Coronary artery (tissue), 2 donors: ENCODE data around the gene TADA1.
"Not testable (repeated sequence)": the region's sequence is repeated elsewhere in the genome, so short reads cannot be mapped to it uniquely, and the experiment has no call there.

Experiments
- DNase-seq: peaks from one replicate; pipeline ENCODE4 v3.0.0-alpha.2; 2017; ENCODE audit warnings: low spot score
- H3K27ac ChIP-seq, 2 donors: fragments of 200-600 bp; sonication (generic); one replicate each; pipeline ENCODE4 v1.5.1; 2016 to 2019
- H3K4me3 ChIP-seq: fragments of 200-600 bp; sonication (generic); 2 replicates; pipeline ENCODE4 v1.5.1; 2016; ENCODE audit warnings: mild to moderate bottlenecking, moderate library complexity
- TF ChIP-seq, protein P1 (sequence below): fragments of 200-600 bp; sonication (generic); IDR thresholded peaks from one replicate; pipeline ENCODE4 v1.5.1; 2019; ENCODE audit warnings: antibody characterized with exemption

The TADA1 gene

GRCh38 chr1:166899769-166900168 is 23.7 kb upstream of the TADA1 start:
- TF ChIP-seq, protein P1, sequence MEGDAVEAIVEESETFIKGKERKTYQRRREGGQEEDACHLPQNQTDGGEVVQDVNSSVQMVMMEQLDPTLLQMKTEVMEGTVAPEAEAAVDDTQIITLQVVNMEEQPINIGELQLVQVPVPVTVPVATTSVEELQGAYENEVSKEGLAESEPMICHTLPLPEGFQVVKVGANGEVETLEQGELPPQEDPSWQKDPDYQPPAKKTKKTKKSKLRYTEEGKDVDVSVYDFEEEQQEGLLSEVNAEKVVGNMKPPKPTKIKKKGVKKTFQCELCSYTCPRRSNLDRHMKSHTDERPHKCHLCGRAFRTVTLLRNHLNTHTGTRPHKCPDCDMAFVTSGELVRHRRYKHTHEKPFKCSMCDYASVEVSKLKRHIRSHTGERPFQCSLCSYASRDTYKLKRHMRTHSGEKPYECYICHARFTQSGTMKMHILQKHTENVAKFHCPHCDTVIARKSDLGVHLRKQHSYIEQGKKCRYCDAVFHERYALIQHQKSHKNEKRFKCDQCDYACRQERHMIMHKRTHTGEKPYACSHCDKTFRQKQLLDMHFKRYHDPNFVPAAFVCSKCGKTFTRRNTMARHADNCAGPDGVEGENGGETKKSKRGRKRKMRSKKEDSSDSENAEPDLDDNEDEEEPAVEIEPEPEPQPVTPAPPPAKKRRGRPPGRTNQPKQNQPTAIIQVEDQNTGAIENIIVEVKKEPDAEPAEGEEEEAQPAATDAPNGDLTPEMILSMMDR, result no peak
- Histone ChIP-seq H3K4me3 (no peak overlapping the region), H3K27ac (no peak overlapping the region)
- DNase-seq, result no peak

DNA sequence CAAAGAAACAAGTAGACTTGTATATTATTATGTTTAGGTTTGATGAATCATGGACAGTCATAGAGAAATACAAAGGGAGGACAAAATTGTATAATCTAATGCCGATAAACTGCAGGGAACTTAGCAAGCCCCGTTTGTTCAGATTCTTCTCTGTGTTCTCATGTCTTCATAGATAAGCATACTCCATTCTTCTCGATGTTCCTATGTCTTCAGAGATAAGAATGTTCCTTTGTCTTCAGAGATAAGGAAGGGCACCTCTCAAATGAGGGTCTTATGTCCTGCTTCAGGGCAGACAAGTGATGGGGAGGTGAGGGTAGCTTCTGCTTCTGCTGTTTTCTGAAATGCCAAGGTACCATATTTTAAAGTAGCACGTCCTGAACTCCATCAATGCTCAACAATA is 19.7 kb upstream of the TADA1 start:
- H3K4me3 ChIP-seq, result no peak overlapping the region
- H3K27ac ChIP-seq, result no peak overlapping the region
- TF ChIP-seq, protein P1, result no peak
- DNase-seq, result no peak

DNA sequence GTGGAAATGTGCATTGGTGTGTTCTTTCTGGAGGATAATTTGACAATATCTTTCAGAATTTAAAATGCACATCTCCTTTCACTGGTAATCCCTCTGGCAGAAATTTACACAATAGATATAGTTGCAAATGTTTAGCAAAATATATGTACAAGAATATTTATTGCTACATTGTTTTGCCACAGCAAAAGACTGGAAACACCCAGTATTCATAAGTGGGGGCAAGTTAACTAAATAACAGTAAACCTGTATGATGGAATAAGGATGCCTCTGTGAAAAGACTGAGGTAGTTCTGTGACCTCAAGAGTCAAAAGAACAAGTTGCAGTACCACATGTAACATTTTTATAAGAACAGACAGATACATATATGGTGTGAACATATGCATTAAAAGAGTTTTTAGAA is 13.7 kb upstream of the TADA1 start:
- Histone ChIP-seq H3K4me3 (no peak overlapping the region), H3K27ac (no peak overlapping the region)
- no peak for DNase-seq
- TF ChIP-seq, protein P1, result no peak

GRCh38 chr1:166888373-166889111 is 12.5 kb upstream of the TADA1 start:
- DNase-seq, result no peak
- Histone ChIP-seq H3K27ac (no peak overlapping the region), H3K4me3 (no peak overlapping the region)
- TF ChIP-seq, protein P1, result no peak

DNA sequence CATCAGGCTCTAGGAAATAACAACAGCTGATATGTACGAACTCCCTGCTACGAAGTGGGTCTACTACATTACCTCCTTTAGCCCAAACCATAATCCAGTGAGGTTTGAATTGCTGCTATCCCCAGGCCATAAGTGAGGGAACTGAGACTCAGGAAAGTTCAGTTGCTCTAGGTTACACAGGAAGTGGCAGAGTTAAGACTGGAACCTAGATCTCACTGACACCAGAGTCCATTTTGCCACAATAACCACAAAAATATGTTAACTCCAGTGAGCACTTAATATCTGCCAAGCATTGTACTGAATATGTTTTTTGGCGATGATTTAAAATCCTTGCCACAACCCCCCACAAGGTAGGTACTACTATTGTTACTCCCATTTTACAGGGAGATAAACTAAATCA is 8.9 kb upstream of the TADA1 start:
- H3K27ac ChIP-seq, result no peak overlapping the region
- DNase-seq, result no peak
- TF ChIP-seq, protein P1, result no peak
- no peak overlapping the region for H3K4me3 ChIP-seq

GRCh38 chr1:166884040-166884642 is 8.1 kb upstream of the TADA1 start:
- Histone ChIP-seq H3K27ac (no peak overlapping the region), H3K4me3 (peak overlapping the region; percentile 47)
- TF ChIP-seq, protein P1, result peak; percentile 41
- no peak for DNase-seq

- Histone ChIP-seq H3K27ac (no peak overlapping the region), H3K4me3 (no peak overlapping the region)
- no peak for DNase-seq
- TF ChIP-seq, protein P1, result no peak
These were observed 6.8 kb upstream of the TADA1 start for GRCh38 chr1:166882893-166883292.

DNA sequence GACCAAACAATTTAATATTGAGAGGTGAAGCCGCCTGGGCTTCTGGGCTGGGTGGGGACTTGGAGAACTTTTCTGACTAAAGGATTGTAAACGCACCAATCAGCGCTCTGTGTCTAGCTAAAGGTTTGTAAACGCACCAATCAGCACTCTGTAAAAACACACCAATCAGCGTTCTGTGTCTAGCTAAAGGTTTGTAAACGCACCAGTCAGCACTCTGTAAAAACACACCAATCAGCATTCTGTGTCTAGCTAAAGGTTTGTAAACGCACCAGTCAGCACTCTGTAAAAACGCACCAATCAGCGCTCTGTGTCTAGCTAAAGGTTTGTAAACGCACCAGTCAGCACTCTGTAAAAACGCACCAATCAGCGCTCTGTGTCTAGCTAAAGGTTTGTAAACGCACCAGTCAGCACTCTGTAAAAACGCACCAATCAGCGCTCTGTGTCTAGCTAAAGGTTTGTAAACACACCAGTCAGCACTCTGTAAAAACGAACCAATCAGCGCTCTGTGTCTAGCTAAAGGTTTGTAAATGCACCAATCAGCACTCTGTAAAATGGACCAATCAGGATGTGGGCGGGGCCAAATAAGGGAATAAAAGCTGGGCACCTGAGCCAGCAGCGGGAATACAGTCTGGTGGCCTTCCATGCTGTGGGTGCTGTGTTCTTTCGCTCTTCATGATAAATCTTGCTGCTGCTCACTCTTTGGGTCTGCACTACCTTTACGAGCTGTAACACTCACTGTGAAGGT is 2.3 kb upstream of the TADA1 start:
- not testable (repeated sequence) for H3K27ac ChIP-seq, DNase-seq, H3K4me3 ChIP-seq
